ENCODE measurements around the gene CCND3.

Gene CCND3

DNA sequence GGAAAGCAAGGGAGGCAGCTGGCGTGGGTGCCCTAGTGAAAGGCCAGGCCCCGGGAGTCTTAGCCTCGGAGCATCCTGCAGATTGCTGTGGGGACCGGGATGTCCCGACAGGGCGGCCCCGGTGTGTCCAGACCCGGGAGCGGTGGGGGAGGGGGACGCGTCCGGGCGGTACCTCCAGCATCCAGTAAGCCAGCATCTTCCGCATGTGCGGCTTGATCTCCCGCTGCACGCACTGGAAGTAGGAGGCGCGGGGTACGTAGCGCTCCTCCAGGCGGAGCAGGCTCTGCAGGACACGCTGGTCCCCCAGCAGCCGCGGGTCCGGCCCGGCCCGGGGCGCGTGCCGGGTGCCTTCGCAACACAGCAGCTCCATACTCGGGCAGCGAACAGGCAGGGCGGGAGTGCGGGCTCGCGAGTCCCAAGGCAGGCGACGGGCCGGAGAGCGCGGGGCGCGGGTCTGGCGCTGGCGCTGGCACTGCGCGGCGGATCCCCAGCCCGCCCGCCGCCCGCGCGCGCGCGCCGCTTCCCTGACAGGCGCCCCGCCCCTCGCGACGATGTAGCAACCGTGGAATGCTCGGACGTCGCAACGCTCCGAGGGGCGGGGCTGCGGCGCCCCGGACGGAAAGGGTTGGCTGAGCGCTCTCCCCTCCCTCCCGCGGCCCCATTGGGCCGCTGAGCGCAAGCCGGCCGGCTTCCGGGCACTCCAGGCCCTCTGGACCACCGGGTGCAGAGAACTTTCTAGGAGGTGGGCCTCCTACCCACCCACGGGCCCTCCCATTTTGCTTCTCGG, at the start of gene CCND3:
CCND3 (minus strand) TSS at position 529 of the 787 bp plus-strand sequence; CDS start at position 370, 159 bp downstream.
- peak; percentile 91 for DNase-seq

DNA sequence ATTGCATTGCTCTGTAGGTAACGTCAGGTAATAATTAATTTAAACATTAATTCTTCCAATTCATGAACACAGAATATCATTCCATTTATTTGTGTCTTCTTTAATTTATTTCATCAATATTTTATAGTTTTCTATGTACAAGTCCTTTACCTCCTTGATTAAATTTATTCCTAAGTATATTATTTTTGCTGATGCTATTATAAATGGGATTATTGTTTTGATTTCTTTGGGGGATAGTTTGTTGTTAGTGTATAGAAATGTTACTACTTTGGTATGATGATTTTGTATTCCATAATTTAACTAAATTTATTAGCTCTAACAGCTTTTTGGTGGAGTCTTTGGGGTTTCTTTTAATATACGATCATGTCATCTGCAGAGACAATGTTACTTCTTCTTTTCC, 44.7 kb upstream of the CCND3 start:
- no peak for DNase-seq

DNA sequence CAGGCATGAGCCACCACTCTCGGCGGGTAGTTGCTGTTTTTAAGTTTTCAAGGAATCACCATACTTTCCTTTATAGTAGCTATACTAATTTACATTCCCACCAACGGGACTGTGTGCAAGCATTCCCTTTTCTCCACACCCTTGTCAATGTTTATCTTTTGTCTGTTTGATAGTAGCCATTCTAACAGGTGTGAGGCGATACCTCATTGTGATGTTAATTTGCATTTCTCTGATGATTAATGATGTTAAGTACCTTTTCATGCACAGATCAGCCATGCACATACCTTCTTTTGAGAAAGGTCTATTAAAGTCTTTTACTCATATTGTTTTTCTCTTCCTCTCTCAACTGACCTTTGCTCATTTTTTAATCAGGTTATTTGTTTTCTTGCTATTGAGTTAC, 43.0 kb upstream of the CCND3 start:
- DNase-seq = no peak

DNA sequence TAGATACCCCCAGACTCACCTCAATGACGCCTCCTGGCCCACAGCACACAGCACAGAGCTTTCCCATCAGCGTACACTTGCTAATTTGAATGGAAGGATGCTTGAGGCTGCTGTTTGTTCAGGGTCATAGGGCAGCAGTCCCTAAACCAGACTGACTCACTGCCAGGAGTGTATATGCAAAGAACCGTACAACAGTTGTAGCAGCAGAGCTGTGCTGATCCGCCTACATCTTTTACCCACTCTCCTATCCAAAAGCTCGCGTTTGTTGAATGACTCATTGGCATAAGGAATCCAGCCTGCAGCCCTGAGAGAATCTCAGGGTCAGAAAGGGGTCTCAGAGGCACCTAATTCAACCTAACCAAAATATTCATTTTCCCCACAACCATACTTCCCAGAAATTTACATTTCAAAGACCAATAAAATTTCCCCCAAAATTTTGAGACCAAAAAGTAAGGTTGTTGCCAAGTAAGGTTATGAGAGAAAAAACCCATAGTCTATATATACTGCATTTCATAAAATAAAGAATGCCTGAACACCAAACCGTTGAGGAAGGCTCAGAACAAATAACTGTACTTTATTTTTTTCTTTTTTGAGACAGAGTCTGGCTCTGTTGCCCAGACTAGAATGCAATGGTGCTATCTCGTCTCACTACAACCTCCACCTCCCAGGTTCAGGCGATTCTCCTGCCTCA, 35.3 kb upstream of the CCND3 start:
- DNase-seq = peak; percentile 36

DNA sequence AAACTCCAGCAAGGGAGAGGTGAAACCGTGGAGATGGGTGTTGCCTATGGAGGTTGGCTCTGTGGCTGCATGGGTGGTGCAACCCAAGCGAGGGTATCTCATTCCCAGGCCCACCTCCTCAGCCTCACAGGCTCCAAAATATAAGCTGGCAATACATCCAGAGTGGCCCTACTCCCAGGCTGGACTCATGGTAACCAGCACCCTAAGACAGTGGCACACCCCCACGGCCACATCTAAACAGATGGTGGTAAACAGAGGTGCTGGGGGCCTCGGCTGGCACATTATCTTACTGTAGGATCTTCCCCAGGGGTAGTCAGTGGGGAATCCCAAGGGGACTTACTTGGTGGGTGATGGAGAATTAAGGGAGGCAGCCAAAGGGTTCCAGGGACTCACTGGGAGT, 33.7 kb upstream of the CCND3 start:
- DNase-seq = no peak

DNA sequence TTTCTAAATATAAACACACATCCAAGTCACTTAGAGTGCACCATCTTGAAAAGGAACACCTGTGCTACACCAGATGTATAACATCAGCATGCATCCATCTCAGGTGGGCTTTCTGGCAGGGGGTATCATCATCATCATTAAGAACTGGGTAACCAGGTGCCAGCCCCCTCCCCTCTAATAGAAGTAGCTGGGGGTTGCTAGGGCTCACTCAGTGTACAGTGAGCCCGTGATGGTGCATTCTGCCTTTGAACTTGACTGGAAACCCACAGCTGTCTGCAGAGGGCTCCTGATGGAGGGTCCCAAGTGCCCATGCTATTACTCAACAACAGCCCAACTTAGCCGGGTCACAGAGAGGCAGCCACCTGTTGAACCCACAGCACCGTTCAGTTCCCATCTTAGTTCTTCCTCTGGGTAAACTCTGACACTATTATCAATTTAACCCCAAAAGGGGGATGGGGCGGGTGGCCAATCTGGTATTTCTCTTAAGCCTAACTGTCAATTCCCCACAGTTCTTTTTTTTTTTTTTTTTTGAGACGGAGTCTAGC, 32.7 kb upstream of the CCND3 start:
- DNase-seq = no peak

DNA sequence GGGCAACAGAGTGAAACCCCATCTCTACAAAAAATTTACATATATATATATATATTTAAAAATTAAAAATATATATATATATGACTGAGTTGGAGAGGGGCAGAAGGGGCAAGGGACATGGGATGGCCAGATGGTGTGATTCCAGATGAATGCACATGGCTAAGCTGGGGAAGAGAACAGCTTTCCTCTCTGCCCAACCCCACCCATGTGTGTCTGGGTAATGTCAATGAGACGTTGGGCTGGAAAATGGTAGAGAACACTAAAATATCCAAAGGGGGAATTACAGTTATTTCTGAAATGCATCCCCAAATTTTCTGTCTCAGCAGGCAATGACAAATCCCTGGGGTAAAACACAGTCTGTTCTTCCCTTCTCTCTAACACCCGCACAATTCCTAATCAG, 31.2 kb upstream of the CCND3 start:
- DNase-seq = no peak

DNA sequence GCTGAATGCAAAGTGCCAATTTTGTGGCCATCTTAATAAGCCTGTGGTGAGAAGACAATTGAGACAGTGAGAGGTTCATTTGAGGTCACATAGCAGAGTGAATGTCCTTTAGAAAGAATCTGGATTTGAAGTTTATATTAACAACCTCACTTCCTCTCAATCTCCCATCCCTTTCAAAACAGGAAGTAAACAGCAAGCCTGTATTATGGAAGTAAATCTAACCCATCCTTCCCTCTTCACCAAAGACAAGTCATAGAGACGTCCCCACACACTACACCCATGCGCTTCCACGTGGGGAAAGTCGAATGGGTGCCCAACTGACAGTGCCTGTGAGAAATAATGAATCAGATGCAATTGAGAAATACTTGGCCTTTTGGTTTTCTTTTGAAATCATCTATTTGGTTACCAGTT, 28.8 kb upstream of the CCND3 start:
- peak; percentile 66 for DNase-seq

DNA sequence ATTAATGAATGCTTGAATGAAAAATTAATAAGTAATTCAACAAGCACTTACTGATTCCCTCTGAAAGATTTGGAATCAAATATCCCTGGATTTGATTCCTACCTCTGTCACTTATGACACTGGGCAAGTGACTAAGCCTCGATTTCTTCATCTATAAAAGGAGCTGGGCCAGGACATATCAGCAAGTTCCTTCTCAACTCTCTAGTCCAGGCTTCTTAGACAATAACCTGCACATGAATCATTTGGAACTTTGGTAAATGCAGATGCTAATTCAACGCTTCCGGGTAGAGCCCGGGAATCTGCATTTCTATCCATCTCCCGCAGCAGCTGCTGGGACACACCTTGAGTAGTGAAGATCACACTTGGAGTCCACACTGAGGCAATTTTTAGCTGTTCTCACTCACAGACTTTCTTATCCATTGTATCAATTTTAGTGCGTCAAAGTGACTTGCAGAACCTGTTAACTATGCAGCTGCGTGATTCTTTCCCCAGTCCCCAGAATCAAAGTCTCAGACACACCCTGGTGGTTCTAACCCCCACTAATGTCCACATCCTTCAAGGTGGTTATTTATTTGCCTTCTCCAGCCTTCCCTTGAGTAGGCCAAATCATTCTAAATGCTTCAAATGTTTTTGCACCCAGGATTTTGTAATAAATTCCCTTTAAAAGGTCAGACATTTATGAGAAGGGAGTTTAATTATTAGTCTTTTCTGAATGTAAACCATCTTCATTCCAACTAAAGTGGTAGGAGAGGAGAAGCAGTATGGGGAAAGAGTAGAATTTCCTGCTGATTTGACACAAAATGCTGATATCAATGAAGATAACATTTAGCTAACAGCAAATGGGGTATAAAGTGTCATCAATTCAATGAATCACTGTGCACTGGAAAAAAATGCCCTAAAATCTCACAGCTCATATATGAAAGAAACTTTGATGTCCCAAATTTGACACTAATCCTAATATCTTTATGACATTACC, 26.0 kb upstream of the CCND3 start:
- DNase-seq = no peak

DNA sequence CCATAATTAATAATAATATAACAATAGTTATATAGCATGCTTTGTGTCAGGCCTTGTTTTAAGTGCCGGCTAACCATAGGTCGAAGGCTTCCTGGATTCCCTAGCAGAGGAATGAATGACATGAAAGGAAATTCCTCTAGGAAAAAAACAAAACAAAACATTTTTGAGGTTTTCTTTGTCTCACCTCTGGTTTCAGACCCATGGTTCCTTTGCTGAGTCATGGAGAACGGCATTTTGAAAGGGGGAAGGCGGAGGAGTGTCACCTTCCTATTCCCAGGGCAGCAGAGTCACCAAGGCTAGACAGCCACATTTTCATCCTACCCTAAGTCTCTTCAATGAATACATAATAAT, 25.3 kb upstream of the CCND3 start:
- DNase-seq = no peak

DNA sequence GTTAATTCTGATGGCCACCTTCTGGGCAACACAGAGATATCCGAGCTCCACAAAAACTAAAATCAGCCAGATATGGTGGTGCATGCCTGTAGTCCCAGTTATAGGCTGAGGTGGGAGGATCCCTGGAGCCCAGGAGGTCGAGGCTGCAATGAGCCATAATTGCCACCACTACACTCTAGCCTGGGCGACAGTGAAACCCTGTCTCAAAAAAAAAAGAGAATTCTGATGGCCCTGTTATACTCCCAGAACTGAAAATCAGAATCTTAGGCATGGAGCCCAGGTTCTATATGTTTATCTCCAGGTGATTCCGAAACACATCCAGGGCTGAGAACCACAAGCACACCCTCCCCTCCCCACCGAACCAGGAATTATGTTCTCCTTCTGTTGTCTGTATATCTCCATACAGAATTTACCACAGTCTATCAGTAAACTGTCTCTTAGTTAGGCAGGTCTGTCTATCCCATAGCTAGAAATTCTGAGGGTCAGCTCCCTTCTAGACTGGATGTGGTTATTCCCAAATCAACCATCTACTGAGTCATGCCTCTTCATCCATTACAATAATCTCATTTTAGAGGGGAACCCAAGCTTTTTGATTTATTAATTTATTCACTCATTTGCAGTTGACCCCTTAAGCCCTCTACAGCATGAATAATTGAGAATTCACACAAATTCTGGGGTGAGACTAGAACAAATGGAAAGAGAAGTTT, 24.8 kb upstream of the CCND3 start:
- no peak for DNase-seq

DNA sequence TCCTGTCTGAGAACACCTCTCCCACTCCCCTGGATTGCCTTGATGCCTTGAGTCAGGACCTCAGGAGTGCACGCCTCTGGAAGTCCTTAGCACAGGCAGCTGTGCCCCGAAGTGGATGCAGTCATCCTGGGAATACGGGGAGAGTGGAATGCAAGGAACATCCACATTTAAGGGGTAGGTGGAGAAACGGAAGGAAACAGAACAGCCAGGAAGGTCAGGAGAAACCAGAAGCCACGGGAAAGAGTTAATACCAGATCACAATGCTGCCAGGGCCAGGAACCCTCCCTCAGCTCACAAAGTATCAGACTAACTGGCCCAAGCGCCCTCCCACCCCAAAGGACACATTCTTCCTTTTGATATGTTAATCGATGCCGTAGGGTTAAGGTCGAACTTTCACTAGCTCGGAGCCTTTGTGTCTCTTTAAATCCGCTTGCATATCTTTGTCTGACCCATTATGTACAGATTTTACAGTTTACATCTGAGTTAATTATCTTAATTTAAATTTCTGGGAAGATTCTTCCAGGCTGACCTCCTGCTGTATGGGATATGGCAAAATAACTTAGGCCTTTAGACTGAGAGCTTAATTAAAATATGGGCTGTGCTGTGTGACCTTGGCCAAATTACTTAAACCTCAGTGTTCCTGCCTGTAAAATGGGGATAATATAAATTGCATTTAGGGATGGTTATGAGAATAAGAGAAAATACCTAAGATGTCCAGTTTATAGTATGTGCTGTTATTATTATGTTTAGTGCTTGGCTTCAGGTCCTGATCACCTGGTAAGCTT, 24.0 kb upstream of the CCND3 start:
- DNase-seq = no peak

DNA sequence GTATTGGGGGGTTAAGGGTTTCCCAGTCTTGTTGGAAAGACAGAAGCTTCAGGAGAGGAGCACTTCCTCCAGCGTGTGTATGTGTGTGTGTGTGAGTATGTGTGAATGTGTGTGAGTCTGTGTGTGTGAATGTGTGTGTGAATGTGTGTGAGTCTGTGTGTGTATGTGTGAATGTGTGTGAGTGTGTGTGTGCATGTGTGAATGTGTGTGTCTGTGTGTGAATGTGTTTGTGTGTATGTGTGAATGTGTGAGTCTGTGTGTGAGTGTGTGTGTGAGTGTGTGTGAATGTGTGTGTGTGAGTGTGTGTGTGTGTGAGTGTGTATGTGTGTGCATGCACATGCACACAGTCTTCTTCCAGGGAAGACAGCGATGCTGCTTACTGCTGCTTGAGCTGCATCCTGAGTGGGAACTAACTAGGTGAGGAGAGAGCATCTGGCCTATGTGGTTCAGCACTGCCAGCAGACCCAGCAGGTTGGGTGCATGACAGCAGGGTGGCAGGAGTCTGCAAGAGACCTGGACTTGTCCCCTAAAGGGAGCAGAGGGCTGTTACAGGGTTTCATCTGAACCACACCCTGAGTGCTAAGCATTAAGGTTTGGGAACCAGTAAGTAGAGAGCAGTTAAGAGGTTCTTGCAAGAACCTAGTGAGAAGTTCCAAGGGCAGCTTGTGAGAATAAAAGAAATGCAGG, 22.7 kb upstream of the CCND3 start:
- no peak for DNase-seq

DNA sequence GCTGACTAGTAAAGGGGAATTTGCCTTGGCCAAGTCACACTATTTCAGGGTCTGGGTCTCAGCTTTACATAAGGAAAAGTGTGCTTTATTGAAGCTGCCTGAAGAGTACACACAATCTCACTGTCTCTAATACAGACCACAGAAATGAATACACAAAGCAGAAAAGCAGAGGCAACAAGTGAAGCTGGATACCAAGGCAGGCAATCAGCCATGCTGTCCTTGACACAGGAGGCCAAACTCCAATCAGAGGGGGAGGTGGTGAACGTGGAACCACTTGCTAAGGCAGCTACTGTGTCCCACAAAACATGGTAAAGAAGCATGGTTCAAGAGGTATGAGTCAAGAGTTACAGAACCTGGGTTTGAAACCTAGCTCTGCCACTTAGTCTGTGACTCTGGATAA, 21.8 kb upstream of the CCND3 start:
- no peak for DNase-seq

DNA sequence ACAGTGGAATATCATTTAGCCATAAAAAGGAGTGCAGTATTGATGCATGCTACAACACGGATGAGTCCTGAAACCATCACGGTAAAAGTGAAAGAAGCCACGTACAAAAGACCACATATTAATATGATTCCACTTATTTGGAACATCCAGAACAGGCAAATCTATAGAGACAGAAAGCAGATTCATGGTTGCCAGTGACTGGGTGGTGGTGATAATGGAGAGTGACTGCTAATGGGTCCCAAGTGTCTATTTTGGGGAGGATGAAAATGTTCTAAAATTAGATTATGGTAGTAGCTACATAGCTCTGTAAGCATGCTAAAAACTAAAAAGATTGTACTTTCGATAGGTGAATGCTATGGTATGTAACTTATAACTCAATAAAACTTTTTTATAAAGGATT, 18.4 kb upstream of the CCND3 start:
- DNase-seq = no peak

DNA sequence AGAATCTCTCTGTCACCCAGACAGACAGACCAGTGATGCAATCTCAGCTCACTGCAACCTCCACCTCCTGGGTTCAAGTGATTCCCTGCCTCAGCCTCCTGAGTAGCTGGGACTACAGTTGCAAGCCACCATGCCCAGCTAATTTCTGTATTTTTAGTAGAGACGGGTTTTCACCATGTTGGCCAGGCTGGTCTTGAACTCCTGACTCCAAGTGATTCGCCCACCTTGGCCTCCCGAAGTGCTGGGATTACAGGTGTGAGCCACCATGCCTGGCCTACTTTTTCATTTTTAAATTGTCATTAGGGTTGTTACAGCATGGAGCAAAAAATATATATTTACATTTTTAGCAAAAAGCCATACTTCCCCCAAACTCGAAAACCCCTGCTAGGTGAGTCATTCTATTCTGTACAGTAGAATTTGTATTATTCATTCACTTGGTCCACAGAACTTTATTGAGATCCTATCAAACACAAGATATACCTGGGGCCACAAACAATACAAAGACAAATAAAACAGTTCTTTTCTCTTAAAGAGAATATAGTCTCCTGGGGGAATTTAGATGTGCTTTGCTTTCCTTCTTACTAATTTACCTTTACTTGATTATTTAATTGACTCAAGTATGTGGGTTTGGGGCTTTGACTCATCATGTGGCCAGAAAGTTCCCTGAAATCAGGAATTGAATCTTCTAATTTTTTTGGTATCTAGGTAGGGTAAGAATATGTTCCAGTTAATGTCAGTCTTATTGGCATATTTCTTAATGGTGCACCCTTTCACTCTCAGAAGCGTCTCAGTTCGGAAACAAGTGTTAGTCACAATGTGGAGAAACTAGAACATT, 16.6 kb upstream of the CCND3 start:
- DNase-seq = peak; percentile 49

DNA sequence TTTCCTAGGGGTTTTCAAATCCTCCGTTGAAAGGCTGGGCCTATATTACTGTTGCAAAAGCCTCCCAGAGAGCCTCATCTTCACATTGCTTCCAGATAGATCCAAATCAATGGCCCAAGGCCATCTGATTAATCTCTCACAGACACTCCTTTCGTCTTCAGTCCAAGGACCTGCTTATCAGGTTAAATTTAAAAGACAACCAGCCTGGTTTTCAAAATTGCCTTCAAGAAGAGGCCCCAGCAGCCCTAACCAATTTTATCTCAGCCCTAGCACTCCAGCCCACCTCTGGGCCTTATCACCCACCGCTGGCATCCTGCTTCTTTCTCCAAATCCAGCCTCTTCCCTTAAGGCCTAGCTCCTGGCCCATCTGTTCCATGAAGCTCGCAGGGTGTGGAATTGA, 15.5 kb upstream of the CCND3 start:
- no peak for DNase-seq

DNA sequence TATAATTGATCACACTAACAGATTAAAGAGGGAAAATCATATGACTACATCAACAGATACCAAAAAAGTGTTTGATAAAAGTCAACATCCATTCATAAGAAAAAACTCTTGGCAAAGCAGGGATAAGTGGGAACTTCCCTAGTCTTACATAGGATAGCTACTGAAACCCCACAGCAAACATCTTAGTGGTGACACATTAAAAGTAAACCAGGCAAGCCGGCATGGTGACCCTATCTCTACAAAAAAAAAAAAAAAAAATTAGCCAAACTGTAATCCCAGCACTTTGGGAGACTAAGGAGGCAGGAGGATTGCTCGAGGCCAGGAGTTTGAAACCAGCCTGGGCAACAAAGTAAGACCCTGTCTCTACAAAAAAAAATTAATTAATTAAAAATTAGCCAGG, 13.8 kb upstream of the CCND3 start:
- no peak for DNase-seq

DNA sequence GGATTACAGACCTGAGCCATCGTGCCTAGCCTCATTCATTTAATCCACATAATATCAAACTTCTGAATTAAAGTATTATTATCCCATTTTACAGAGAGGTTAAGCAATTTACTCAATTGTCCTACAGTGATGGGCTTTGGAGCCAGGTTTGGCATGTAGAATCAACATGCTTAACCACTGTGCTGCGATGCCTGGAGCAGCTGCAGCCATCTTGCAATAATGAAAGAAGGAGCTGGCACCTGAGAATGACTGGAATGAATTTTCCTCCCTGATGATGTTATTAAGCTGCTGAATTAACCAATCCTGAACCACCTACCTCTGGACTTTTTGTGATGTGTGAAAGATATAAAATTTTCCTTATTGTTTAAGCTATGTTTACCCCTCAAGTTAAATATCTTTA, 13.1 kb upstream of the CCND3 start:
- DNase-seq = no peak

DNA sequence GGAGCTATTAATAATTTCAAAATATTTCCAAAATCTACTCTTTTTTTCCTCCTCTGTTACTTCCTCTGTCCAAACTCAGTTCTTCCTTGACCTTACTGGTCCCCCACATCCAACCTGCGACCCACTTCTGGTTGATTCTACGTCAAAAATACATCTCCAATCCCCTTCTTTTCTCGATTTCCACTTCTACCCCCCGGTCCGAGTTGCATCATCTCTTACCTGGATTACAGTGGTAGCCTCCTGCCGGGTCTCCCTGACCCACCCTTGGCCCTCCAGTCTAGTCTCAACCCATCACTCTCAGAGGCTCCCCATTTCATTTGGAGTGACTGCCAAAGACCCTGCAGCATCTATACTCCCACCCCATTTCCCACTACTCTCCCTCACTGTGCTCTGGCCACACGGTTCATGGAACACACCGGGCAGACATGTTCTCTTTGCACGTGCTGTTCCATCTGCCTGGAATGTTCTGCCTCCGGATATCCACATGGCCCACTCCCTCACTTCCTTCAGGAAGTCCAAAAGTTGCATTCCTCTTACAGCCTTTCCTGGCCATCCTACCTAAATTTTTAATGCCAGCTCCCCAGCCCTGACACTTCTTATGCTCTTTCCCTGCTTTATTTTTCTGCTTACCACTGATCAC, 6.1 kb upstream of the CCND3 start:
- DNase-seq = no peak
